Thoracic aorta (tissue), 2 donors: Measurements from ENCODE around the gene DNAJC5. TPM values are rescaled to one million over a fixed set of nuclear protein-coding genes. Genes with fewer than 3 reads are reported as not detected.

Source experiments
- ATAC-seq: fragments of 150-250 bp; one replicate; pipeline ENCODE4 v1.8.0; 2017; ENCODE audit warnings: low read depth; ENCODE audit not compliant: insufficient number of reproducible peaks, low FRiP score
- DNase-seq: peaks from one replicate; pipeline ENCODE4 v3.0.0-alpha.2; 2020; ENCODE audit warnings: low spot score
- H3K27ac ChIP-seq, 2 donors: fragments of 200-600 bp; sonication (generic); 1 replicate in 1 of 2; 2 replicates in 1 of 2; pipeline ENCODE4 v1.5.1; 2016; ENCODE audit warnings: mild to moderate bottlenecking in 2 of 2, moderate library complexity in 2 of 2
- H3K27me3 ChIP-seq: fragments of 200-600 bp; sonication (generic); replicated peaks from 2 replicates; pipeline ENCODE4 v1.6.0; 2016; ENCODE audit warnings: mild to moderate bottlenecking; ENCODE audit not compliant: insufficient read depth
- H3K36me3 ChIP-seq: fragments of 200-600 bp; sonication (generic); one replicate; pipeline ENCODE4 v1.5.1; 2016
- H3K4me1 ChIP-seq, 2 donors: fragments of 200-600 bp; sonication (generic); 1 replicate in 1 of 2; 2 replicates in 1 of 2; pipeline versions ENCODE4 v1.5.1 to v1.6.0; 2016; ENCODE audit warnings: low read depth in 2 of 2, mild to moderate bottlenecking in 1 of 2; ENCODE audit not compliant: control insufficient read depth in 1 of 2
- H3K4me3 ChIP-seq: fragments of 200-600 bp; sonication (generic); 2 replicates; pipeline ENCODE4 v1.5.1; 2016; ENCODE audit warnings: mild to moderate bottlenecking
- H3K9me3 ChIP-seq: fragments of 200-600 bp; sonication (generic); 2 replicates; pipeline ENCODE4 v1.5.1; 2016
- CTCF ChIP-seq: fragments of 200-600 bp; sonication (generic); IDR thresholded peaks from one replicate; pipeline ENCODE4 v1.5.1; 2019; ENCODE audit warnings: antibody characterized with exemption
- total RNA-seq, 2 donors: library from RNA; depleted of rRNA; stranded (reverse); fragments of >200 nt; gene quantifications; one replicate each; pipeline versions ENCODE4 v1.1.0 to v1.2.3, GENCODE V29; 2016

DNAJC5 gene
- total RNA-seq, 2 donors from 2014 or later = 48.5 to 61.2 TPM

DNA sequence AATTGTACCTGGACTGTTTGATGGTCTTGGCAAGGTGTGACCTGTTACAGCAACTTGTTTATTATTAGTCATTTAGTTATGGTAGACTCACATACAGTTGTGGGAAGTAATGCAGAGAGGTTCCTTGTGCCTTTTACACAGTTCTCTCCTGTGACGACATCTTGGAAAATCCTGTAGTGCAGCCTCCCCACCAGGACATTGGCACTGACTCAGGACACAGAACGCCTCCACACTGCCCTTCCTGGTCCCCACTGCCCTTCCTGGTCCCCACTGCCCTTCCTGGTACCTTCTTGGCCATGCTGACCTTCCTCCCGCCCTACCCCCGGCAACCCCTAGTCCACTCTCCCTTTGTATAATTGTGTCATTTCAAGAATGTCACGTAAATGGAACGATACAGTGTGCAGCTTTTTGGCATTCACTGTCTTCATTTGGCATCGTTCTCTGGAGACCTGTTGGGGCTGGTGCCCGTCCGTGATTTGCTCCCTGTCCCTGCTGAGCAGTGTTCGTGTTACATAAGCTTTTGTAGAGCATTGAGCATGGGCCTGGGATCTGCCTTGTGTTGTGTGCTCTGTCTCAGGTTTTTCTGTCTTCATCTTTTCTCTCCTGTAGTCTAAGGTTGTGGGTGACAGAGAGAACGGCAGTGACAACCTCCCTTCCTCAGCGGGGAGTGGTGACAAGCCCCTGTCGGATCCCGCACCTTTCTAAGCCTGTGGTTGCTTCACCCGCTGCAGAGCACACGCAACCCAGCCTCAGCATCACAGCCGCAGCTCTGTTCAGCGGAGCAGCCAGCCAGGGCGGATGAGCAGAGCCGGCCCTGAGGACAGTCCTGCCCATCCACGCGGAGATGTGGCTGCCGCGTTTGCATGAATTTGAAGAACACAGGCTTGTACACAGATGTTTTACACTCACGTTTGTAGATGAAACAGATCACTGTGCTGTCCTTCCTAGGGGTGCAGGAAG lies 5.4 kb upstream of the DNAJC5 start:
- H3K36me3 ChIP-seq = peaks cover 38% of the 10 kb centered on the region
- ATAC-seq = no peak
- no peak overlapping the region for H3K27ac ChIP-seq

DNA sequence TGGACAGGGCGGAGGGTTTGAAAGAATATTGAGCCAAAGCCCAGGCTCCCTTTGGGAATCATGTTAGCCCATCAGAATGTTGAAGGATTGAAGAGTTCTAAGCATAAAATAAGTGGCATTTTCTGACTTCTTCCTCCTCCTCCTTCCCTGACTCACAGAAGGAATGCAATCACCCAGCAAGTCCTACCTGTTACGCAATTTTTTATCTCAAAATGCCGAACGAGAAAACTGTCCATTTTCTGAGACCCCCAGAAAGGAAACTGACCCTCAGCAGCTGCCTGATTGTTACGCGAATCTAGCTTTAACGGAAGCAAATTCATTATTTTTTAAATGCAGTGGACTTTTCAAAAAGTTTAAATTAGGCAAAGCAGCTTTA lies 4.7 kb upstream of the DNAJC5 start:
- no peak overlapping the region for H3K27ac ChIP-seq
- no peaks in the 10 kb centered on the region for H3K27me3 ChIP-seq
- H3K36me3 ChIP-seq = peaks cover 37% of the 10 kb centered on the region
- H3K4me1 ChIP-seq = peaks cover 0 to 6% of the 10 kb centered on the region in 2 donors
- no peaks in the 10 kb centered on the region for H3K9me3 ChIP-seq
- DNase-seq (no peak), ATAC-seq (no peak)
- H3K4me3 ChIP-seq = no peak overlapping the region
- TF ChIP-seq CTCF = no peak

More for the DNA sequence above, 5.4 kb upstream of the DNAJC5 start:
- DNase-seq = no peak
- Histone ChIP-seq H3K9me3 (no peaks in the 10 kb centered on the region), H3K4me1 (peaks cover 0 to 6% of the 10 kb centered on the region in 2 donors), H3K4me3 (no peak overlapping the region), H3K27me3 (no peaks in the 10 kb centered on the region)
- no peak for TF ChIP-seq CTCF

DNA sequence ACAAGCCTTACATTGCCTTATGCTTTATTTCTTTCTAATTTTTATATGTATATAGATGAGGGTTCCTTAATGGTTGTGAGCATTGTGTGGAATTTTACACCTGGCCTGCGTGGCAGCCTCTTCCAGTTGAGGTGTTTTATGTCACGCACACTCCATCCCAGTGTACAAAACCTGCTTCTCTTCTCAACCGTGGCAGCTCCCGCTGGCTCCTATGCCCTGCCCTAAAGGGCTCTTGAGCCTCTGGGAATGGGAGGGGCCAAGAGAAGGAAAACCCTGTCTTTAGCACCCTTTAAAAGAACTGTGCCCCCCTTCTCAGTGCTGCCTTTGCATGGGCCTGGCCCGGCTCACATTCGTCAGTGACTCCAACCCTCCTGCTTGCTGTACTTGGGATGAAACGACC lies 4.3 kb upstream of the DNAJC5 start:
- TF ChIP-seq CTCF = no peak
- peaks cover 37% of the 10 kb centered on the region for H3K36me3 ChIP-seq
- DNase-seq (no peak), ATAC-seq (no peak)
- no peak overlapping the region for H3K27ac ChIP-seq
- no peak overlapping the region for H3K4me3 ChIP-seq
- H3K4me1 ChIP-seq = peaks cover 0 to 7% of the 10 kb centered on the region in 2 donors
- no peaks in the 10 kb centered on the region for H3K27me3 ChIP-seq
- H3K9me3 ChIP-seq = no peaks in the 10 kb centered on the region

GRCh38 chr20:63891061-63892002 lies 3.6 kb upstream of the DNAJC5 start:
- Histone ChIP-seq H3K36me3 (peaks cover 37% of the 10 kb centered on the region), H3K9me3 (no peaks in the 10 kb centered on the region), H3K4me3 (no peak overlapping the region), H3K27ac (no peak overlapping the region), H3K4me1 (peaks cover 4 to 14% of the 10 kb centered on the region in 2 donors), H3K27me3 (no peaks in the 10 kb centered on the region)
- TF ChIP-seq CTCF = no peak
- DNase-seq (no peak), ATAC-seq (no peak)

DNA sequence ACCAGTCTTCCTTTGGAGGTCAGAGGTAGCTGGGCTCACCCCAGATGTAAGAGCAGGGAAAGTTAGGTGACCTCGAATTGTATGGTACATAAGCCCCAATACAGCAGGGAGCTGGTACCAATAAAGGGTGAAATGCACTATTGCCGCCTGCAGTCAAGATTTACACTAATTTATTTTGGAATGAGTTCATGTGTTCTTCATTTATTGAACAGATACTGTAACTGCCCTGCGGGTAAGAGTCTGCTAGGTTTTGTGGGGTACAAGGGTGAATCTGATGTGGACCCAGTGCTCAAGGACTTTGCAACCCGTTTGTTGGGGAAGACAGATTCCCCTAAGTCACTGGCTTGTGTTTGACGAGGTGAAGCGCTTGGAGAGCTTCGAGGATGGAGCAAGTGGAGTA lies 2.5 kb upstream of the DNAJC5 start:
- peaks cover 33% of the 10 kb centered on the region for H3K36me3 ChIP-seq
- no peak for DNase-seq
- ATAC-seq = no peak
- peaks cover 12 to 25% of the 10 kb centered on the region in 2 donors for H3K4me1 ChIP-seq
- no peaks in the 10 kb centered on the region for H3K9me3 ChIP-seq
- no peak overlapping the region for H3K4me3 ChIP-seq
- no peak overlapping the region for H3K27ac ChIP-seq
- no peaks in the 10 kb centered on the region for H3K27me3 ChIP-seq
- no peak for TF ChIP-seq CTCF
